Subcutaneous abdominal adipose tissue (tissue), 5 donors: ENCODE data around the gene ZNF611.
A peak's percentile ranks its signal among the peaks of the same experiment; 100 is the strongest.
"Not testable (repeated sequence)": the region's sequence is repeated elsewhere in the genome, so short reads cannot be mapped to it uniquely, and the experiment has no call there.

Experiments
- H3K27ac ChIP-seq: one replicate; pipeline ENCODE4 v1.7.0; 2013; ENCODE audit warnings: low read depth, mild to moderate bottlenecking, inconsistent platforms, low read length, moderate library complexity
- H3K27me3 ChIP-seq, 5 donors: one replicate each; pipeline ENCODE4 v1.7.0; 2013; ENCODE audit warnings: low read length in 5 of 5, inconsistent platforms in 1 of 5; ENCODE audit not compliant: control insufficient read depth in 5 of 5, insufficient read depth in 4 of 5
- H3K36me3 ChIP-seq, 5 donors: one replicate each; pipeline ENCODE4 v1.7.0; 2013; ENCODE audit warnings: low read length in 5 of 5; ENCODE audit not compliant: control insufficient read depth in 5 of 5, insufficient read depth in 5 of 5
- H3K4me1 ChIP-seq, 5 donors: one replicate each; pipeline ENCODE4 v1.7.0; 2013; ENCODE audit warnings: low read length in 5 of 5, mild to moderate bottlenecking in 3 of 5, moderate library complexity in 1 of 5; ENCODE audit not compliant: control insufficient read depth in 5 of 5, insufficient read depth in 5 of 5
- H3K4me3 ChIP-seq, 5 donors: one replicate each; pipeline ENCODE4 v1.7.0; 2013; ENCODE audit warnings: low read length in 5 of 5, low read depth in 1 of 5
- H3K9ac ChIP-seq, 5 donors: one replicate each; pipeline ENCODE4 v1.7.0; 2013; ENCODE audit warnings: low read length in 5 of 5, mild to moderate bottlenecking in 4 of 5, moderate library complexity in 3 of 5
- H3K9me3 ChIP-seq, 5 donors: one replicate each; pipeline ENCODE4 v1.7.0; 2013; ENCODE audit warnings: low read length in 5 of 5; ENCODE audit not compliant: control insufficient read depth in 5 of 5
- donor health status: healthy.
- donor health status: healthy.
- donor health status: healthy.
- donor health status: healthy.
- donor health status: healthy.

ZNF611 gene

DNA sequence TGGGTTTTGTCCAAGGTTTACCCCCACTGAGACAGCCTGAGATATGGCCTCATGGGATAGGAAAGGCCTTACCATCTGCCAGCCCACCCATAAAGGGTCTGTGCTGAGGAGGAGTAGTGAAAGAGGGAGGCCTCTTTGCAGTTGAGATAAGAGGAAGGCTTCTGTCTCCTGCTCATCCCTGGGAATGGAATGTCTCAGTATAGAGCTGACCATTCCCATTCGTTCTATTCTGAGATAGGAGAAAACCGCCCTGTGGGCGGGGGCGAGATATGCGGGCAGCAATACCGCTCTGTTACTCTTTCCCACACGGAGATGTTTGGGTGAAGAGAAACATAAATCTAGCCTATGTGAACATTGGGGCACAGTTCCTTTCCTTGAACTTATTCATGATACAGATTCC, 6.5 kb upstream of the ZNF611 start:
- not testable (repeated sequence) for H3K4me3 ChIP-seq, H3K9ac ChIP-seq, H3K4me1 ChIP-seq, H3K9me3 ChIP-seq, H3K27me3 ChIP-seq, H3K27ac ChIP-seq, H3K36me3 ChIP-seq

DNA sequence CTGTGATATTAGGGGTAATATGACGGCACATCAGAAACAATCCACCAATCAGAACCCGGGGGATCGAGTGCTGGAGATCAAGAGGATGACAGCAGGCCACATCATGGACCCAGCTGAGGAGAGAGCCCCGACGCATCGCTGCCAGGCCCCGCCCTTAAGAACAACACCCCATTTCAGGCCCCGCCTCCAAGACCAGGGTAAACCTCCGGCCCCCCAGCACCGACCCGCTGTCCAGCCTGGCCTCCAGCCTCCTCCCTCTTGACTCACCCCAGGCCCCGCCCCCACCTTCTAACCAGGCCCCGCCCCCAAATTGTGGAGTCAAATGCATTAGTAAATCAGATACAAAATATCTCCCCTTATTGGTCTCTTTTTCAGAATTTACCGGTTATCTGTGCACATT, 4.7 kb upstream of the ZNF611 start:
- no peak overlapping the region for H3K4me3 ChIP-seq
- H3K4me1 ChIP-seq: peaks cover 2 to 13% (median 11%) of the 10 kb centered on the region in 5 donors

DNA sequence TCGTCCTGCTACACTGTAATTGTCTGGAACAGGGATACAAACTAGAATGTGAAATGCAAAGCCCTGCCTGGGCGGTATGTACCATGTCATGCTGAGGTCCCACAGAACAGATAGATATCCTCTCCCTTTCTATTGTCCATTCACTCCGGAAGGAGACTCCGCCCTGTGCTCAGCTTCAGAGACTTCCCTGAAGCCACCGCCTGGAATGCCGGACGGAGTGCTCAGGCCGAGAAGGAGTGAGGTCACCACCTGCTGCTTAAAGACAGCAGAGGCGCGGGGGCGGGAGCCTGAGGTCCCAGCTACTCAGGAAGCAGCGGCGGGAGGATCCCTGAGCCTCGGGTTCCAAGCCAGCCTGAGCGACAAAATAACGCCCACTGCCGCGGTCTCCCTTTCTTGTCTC, 890 bp upstream of the ZNF611 start:
- Histone ChIP-seq H3K27ac (peak overlapping the region; percentile 86), H3K9ac (peak overlapping the region; percentile 38 to 93 (median 68)), H3K27me3 (no peaks in the 10 kb centered on the region), H3K9me3 (no peaks in the 10 kb centered on the region), H3K4me3 (peak overlapping the region; percentile 61 to 98 (median 92)), H3K36me3 (no peaks in the 10 kb centered on the region), H3K4me1 (peaks cover 2 to 26% (median 16%) of the 10 kb centered on the region in 5 donors)

More for the DNA sequence above, 4.7 kb upstream of the ZNF611 start:
- Histone ChIP-seq H3K9me3 (no peaks in the 10 kb centered on the region), H3K36me3 (no peaks in the 10 kb centered on the region), H3K9ac (no peak overlapping the region), H3K27ac (no peak overlapping the region), H3K27me3 (no peaks in the 10 kb centered on the region)

DNA sequence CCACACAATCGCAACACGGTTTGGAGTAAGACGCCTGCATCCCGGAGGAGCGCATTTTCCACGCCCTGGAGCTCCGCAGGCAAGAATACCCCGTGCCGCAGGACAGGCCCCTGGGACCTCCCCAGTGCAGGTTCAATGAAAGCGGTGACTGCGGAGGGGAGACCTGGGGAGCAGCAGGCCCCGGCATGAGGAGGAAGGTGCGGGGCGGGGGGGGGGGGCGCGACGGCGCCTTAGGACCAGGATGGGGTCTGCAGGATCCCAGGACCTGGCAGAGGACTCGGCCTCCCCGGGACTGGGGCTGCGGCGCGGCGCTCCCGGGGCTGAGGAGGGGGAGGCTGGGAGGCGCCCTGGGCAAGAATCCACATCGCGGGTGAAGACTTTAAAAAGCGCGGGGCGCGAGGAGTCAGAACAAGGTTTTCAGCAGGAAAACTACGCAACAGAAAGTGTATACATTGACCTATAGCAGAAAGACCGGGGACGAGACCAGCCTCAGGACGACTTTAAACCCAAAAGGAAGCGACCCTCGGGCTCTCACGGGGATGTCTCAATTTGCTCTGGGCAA, 432 bp downstream of the ZNF611 start:
- Histone ChIP-seq H3K27me3 (no peaks in the 10 kb centered on the region), H3K27ac (peak overlapping the region; percentile 86), H3K9me3 (no peaks in the 10 kb centered on the region), H3K4me3 (peak overlapping the region; percentile 92 to 98 (median 96)), H3K36me3 (no peaks in the 10 kb centered on the region), H3K4me1 (peaks cover 2 to 26% (median 19%) of the 10 kb centered on the region in 5 donors), H3K9ac (peak overlapping the region; percentile 81 to 95 (median 91))

DNA sequence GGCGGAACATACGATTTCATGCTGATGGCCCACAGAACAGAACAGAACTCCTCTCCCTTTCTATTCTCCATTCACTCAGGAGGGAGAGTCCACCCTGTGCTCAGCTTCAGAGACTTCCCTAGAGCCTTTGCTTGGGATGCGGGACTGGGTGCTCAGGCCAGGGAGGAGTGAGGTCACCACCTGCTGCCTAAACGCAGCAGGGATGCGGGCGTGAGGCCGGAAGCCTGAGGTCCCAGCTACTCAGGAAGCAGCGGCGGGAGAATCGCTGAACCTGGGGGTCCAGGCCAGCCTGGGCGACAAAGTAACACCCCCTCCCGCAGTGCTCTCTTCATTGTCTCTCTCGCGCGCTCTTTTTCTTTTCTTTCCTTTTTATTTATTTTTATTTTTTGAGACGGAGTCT, 8.8 kb downstream of the ZNF611 start:
- not testable (repeated sequence) for H3K4me3 ChIP-seq, H3K9me3 ChIP-seq, H3K9ac ChIP-seq, H3K27me3 ChIP-seq, H3K27ac ChIP-seq
- Histone ChIP-seq H3K36me3 (peaks cover 0 to 50% (median 12%) of the 10 kb centered on the region in 5 donors), H3K4me1 (peaks cover 0 to 17% (median 0%) of the 10 kb centered on the region in 5 donors)

DNA sequence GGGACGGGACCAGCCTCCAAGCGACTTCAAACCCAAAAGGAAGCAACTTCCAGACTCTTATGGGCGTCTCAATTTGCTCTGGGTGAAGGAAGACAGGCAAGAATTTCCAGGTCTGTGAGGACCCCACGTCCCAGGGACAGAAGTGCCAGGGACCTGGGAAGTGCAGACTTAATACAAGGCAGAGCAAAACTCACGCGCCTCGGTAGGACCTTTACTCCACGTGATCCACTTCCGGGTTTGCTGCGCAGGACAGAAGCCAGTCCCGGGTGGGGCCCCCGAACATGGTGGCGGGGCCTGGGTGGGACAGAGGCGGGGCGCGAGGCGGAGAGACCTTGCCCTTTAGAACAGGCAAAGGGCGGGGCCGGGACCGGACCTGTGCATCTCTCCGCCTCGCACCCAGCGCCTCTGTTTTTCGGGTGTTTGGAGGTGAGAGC, 9.3 kb downstream of the ZNF611 start:
- Histone ChIP-seq H3K9me3 (no peaks in the 10 kb centered on the region), H3K4me1 (peaks cover 0 to 17% (median 0%) of the 10 kb centered on the region in 5 donors), H3K36me3 (peaks cover 0 to 55% (median 12%) of the 10 kb centered on the region in 5 donors), H3K4me3 (no peak overlapping the region), H3K9ac (no peak overlapping the region), H3K27me3 (no peaks in the 10 kb centered on the region), H3K27ac (no peak overlapping the region)

DNA sequence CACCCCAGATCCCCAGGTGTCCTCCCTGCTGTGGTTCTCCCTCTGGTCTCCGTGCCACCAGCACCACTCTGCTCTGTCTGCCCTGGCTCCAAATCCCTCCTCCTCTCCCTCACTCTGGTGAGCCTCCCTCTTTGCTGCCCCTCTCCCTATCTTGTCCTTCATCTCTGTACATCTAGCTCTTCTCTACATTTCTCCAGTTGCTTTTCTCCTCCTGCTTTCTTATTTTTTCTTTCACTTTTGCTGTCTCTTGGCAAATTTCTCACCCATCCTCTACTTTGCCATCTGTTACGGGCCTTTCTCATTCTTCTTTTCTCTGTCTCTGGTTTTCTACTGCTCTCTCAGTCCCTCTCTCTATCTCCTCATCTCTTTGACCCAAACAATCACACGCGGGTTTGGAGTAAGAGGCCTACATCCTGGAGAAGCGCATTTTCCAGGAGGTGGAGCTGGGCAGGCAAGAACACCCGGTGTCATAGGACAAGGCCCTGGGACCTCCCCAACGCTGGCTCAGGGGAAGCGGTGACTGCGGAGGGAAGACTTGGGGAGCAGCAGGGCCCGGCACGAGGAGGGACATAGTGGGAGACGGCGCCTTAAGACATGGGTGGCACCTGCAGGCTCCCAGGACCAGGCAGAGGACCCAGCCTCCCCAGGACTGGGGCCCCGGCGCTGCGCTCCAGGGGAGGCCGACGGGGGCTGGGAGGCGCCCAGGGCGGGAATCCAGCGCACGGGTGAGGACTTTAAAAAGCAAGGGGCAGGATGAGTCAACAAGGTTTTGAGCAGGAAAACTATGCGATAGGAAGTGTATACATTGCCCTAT, 9.9 kb downstream of the ZNF611 start:
- Histone ChIP-seq H3K4me3 (no peak overlapping the region), H3K36me3 (peaks cover 0 to 57% (median 12%) of the 10 kb centered on the region in 5 donors), H3K4me1 (peaks cover 0 to 17% (median 0%) of the 10 kb centered on the region in 5 donors), H3K9me3 (no peaks in the 10 kb centered on the region), H3K27ac (no peak overlapping the region), H3K27me3 (no peaks in the 10 kb centered on the region), H3K9ac (peak overlapping the region in 1 of 5 donors; percentile 45)

DNA sequence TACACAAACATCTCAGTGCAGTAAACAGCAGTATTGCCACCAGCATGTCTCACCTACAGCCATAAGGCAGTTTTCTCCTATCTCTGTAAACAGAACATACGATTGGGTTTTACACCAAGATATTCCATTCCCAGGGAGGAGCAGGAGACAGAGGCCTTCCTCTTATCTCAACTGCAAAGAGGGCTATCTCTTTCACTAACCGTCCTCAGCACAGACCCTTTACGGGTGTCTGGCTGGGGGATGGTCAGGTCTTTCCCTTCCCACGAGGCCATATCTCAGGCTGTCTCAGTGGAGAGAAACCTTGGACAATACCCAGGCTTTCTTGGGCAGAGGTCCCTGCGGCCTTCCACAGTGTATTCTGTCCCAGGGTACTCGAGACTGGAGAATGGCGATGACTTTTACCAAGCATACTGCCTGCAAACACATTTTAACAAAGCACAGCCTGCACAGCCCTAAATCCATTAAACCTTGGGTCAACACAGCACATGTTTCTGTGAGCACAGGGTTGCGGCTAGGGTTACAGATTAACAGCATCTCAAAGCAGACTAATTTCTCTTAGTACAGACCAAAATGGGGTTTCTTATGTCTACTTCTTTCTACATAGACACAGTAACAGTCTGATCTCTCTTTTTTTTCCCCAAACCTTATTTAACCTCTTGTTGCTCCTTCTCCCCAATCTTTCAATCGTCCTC, 10.8 kb downstream of the ZNF611 start:
- not testable (repeated sequence) for H3K4me3 ChIP-seq, H3K27me3 ChIP-seq, H3K4me1 ChIP-seq, H3K27ac ChIP-seq, H3K9me3 ChIP-seq
- H3K36me3 ChIP-seq: peaks cover 0 to 57% (median 12%) of the 10 kb centered on the region in 5 donors
- H3K9ac ChIP-seq: peak overlapping the region in 1 of 5 donors; percentile 45

DNA sequence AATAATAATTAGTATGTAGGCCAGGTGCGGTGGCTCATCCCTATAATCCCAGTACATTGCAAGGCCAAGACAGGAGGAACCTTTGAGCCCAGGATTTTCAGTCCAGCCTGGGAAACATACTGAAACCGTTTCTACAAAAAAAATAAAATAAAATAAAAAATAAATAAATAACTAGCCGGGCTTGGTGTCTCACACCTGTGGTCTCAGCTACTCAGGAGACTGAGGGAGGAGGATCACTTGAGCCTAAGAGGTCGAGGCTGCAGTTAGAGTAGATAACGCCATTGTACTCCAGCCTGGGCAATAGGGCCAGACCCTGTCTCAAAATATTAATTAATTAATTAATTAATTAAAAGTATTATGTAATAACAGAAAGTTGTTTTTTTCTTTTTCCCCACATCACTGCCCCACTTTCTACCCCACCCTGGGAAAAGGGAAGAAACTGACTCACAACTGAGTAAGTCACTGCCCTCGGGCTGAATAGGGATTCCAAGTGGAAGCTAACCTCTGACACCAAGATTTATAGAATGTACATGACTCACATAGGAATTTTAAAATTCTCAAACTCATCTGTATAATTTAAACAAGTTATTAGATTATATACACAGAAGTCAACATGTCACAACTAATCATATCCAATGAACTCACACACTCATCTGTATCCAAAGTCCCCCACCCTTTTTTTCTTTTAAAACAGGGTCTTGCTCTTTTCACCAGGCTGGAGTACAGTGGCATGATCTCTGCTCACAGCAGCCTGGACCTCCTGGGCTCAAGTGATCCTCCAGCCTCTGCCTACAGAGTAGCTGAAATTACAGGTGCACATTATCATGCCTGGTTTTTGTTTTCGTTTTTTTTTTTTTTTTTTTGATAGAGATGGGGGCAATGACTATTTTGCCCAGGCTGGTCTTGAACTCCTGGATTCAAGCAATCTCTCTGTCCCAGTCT, 12.5 kb downstream of the ZNF611 start:
- no peak overlapping the region for H3K27ac ChIP-seq
- H3K4me1 ChIP-seq: peaks cover 0 to 5% (median 0%) of the 10 kb centered on the region in 5 donors
- no peak overlapping the region for H3K9ac ChIP-seq
- no peaks in the 10 kb centered on the region for H3K27me3 ChIP-seq
- no peaks in the 10 kb centered on the region for H3K9me3 ChIP-seq
- no peak overlapping the region for H3K4me3 ChIP-seq
- H3K36me3 ChIP-seq: peaks cover 0 to 49% (median 9%) of the 10 kb centered on the region in 5 donors
